Measurements from ENCODE around the gene WDR36.

GRCh38 chr5:111099058-111099778 lies 7.1 kb downstream of the WDR36 start:
- TF ChIP-seq CTCF (IDR thresholded peaks at IDR 0.05) (no peak), POLR2A (IDR thresholded peaks at IDR 0.05) (no peak), EP300 (IDR thresholded peaks at IDR 0.05) (no peak), POLR2AphosphoS5 (IDR thresholded peaks at IDR 0.05) (no peak)

All from gastroesophageal sphincter (tissue), 3 donors.